GM21515 (cell line): ENCODE results near the gene RNF225.
"Not testable (repeated sequence)": the region's sequence is repeated elsewhere in the genome, so short reads cannot be mapped to it uniquely, and the experiment has no call there.

ENCODE experiments used
- ATAC-seq: cut with Tn5 transposase; IDR thresholded peaks from one replicate; pipeline ENCODE4 v1.9.1; 2021; ENCODE audit not compliant: unreplicated experiment

Gene RNF225

DNA sequence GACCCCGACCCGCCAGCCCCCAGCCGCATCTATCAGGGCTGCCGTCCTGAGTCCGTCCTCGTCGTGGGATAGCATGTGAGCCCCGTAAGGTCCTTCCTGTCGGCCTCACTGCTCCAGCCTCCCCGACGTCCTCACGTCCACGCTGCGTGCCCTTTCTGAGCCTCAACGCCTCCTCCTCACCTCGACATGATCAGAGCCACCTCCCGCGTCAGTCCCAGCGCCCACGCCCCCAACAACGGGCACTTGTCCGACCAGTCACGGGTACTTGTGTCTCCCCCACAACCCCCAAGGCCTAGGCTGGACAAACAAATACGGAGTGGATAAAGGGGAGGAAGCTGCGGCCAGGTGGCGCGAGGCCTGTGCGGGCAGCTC, 33.6 kb upstream of the RNF225 start:
- peak; percentile 21 for ATAC-seq

DNA sequence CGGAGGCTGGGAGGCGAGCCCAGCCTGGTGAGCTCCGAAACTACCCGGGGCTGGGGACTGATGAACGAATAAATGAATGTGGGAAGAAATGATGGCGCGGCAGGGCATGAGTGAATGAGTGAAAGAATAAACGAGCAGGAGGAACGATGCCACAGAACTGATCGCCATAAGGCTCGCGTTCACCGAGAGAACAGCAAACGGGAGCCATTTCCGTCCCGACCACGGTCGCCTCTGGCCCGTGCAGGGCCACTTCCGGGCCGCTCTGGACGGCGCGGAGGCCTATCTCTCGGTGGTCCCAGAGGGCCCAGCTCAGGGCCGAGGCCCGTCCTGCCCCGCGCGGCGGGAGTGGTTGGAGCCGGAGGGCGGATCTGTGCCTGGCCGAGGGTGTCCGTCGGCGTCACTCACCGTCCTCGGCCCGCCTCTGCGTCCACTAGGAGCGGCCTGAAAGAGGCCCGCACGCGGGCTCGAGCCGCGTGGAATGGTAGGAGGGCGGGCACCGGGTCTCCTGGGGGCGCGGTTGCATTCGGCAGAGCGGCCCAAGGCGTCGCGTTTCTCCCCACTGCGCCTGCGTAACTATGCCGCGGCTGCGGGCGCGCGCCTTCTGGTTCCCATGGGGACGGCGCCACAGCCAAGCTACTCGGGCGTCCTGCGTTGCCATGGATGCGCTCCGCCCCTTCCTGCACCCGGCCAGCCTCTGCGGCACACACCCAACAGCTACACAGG, 33.0 kb upstream of the RNF225 start, which contains the start of gene ZNF497:
ZNF497 (minus strand) TSS at position 480 of the 723 bp plus-strand sequence. CDS start 5,116 bp downstream, outside the sequence.
- peak; percentile 86 for ATAC-seq

DNA sequence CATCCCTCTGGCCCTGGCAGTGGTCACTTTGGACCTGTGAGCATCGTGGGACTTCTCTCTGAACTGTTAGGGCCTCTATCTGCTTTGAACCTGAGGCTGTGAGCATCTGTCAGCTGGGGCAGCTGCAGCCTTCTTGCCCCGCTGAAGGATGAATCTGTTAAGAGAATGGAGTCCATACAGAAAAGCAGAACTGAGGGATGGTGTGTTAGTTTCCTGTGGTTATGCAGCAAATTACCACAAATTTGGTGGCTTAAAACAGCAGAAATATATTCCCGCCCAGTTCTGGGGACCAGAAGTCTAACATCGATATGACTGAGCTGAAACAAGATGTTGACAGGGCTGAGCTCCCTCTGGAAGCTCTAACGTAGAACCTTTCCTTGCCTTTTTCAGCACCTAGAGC, 31.3 kb upstream of the RNF225 start:
- ATAC-seq, result no peak

DNA sequence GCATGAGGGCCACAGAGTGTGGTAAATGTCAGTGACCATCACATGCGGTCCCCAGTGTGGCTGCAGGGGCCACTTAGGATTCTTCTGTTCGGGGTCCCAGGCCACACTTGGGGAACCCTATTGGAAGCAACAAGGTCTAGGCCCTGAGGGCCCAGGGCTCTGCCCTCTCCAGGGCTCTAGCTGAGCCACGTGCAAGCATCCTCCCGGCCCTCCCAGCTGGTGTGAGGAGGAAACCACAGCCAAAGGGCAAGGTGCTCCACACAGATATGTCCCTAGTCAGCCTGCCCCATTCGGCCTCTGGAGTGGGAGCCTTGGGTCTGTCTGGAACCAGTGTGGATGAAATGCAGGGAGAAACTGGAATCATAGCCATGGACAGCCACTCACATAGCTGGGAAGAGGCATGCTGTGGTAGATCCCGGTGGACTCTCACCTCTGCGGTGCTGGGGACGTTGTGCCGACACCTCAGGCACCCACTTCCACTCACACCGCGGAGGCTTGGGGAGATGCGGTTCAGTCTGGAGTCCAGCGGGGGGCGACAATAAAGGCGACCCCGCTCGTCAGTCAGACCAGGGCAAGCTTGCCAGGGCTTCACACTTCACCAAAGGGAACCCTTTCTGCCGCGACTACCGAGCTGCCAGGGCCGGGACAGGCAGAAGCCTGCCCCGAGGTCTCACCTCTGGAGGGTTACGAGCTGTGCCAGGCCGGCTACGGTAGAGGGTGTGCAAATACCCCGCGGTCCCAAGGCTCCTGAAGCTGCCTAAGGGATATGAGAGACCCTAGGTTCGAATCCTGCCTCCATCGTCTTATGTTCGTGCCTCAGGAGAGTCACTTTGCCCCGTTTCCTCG, 28.6 kb upstream of the RNF225 start:
- ATAC-seq, result no peak

DNA sequence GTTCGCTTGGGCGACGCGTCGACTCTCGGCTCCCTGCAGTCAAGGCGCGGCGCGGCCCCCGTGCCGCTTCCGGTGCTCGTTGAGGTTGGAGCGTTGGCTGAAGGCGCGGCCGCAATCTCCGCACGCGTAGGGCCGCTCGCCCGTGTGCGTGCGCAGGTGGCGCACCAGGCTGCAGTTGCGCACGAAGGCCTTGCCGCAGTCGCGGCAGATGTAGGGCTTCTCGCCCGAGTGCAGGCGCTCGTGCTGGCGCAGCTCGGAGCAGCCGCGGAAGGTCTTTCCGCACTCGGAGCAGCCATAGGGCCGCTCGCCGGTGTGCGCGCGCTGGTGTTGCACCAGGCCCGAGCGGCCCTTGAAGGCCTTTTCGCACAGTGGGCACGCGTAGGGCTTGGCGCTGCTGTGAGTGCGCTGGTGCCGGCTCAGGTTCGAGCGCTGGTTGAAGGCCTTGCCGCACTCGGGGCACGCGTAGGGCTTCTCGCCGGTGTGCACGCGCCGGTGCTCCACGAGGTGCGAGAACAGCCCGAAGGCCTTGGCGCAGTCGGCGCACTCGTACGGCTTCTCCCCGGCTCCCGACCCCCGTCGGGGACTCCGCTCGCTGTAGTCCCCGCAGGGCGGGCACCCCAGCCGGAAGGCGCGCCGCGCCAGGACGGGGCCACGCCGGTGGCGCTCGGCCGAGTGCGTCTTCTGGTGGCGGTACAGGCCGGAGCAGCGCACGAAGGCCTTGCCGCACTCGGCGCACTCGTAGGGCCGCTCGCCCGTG, 27.6 kb upstream of the RNF225 start:
- no peak for ATAC-seq

DNA sequence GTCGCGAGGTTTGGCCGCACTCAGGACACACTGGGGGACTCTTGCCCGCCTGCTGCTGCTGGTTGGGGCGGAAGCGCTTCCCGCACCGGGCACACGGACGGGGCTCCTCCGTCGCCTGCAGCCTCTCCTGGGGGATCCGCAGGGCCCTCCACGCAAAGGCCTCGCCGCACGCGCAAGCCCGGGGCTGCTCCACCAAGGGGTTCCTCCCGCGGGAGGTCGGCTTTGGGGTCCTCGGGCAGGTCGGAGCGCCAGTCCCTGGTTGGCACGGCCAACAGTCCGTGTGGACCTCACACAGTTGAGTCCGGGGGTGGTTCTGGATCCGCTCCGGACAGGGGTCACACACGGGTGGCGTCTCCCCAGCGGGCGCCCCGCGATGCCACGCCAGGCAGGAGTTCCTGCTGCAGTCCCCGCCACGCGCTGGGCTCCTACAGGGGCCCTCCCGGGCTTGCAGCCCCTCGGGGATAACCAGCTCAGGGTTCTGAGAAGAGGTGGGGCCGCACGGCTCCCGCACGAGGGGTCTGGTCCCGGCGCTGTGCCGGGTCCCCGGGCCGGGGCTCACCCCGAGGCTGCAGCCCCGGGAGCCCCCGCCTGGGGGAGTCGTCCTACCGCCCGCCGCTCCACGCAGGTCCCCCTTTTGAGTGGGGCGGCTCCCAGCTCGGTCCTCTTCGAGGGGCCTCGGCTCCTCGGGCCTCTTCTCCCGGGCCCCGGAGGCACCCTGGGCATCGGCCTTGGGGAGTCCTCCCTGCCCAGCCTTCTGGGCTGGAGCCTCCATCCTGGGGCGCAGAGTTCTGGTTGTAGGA, 26.7 kb upstream of the RNF225 start:
- no peak for ATAC-seq

DNA sequence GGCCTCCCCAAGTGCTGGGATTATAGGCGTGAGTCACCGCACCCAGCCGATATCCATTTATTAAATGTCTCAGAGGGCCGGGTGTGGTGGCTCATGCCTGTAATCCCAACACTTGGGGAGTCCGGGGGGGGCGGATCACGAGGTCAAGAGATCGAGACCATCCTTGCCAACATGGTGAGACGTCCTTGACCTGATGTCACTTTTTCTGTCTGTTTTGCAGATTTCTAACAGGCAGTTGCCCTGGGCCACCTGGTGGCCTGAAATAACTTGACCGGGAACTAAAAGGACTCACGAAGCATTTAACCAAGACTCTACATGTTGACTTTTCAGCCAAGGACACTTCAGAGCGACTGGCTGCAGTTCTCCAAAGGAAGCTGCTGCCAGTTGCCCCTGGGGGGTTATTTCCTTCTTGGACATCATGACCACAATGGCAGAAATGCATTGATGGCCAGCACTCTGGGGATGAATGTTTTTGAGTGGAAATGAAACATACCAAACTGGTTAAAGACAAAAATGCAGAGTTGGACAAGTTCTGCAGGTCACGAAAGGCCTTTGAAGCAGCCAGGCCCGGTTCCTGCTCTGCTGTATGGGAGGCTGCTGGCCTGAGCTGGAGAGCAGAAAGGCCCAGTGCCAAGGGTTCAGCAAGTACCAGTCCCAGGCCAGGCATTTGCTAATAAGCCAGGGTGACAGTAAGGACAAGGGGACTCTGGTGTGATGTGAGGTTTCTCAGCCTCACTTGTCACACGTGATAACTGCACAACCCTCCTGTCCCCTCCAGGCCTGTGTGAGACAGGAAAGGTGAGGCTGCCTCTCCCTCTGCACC, 22.9 kb upstream of the RNF225 start:
- ATAC-seq, result no peak

DNA sequence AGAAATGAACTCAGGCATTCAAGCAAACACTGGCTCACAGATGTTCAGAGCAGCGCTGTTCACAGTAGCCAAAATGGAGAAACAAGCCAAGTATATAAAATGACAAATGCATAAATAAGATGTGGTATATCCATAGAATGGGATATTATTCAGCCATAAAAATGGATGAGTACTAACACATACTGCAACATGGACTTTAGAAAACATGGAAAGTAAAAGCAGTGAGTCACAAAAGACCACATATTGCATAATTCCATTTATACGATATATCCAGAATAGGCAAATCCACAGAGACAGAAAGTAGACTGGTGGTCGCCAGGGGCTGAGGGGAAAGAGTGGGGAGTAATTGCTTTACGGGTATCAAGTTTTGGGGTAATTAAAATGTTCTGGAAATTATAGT, 21.3 kb upstream of the RNF225 start:
- no peak for ATAC-seq

DNA sequence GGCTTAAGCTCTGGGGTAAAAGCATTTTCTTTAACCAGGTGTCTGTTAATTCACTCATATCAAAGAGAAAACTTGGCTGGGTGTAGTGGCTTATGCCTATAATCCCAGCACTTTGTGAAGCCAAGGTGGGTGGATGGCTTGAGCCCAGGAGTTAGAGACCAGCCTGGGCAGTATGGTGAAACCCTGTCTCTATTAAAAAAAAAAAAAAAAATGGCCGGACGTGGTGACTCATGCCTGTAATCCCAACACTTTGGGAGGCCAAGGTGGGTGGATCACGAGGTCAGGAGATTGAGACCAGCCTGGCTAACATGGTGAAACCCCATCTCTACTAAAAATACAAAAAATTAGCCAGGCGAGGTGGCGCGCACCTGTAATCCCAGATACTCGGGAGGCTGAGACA, 18.7 kb upstream of the RNF225 start:
- ATAC-seq, result not testable (repeated sequence)

DNA sequence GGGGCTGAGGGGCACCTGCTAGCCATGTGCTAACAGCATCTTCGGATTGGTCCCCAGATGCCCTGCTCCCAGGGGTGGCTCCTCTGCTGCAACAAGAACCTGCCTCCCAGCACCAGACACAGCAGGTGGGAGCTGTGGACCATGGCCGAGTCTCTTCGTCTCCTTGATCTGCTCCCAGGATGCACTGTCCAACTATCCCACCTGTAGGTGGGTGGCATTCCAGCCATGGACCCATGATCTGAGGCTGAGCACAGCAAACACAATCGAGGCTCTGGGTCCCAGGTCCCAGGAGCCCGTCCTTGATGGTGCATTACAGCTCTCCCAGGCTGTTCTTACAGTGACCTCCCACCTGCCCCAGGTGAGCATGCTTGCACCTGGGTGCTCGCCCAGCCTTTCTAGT, 16.2 kb upstream of the RNF225 start:
- no peak for ATAC-seq

DNA sequence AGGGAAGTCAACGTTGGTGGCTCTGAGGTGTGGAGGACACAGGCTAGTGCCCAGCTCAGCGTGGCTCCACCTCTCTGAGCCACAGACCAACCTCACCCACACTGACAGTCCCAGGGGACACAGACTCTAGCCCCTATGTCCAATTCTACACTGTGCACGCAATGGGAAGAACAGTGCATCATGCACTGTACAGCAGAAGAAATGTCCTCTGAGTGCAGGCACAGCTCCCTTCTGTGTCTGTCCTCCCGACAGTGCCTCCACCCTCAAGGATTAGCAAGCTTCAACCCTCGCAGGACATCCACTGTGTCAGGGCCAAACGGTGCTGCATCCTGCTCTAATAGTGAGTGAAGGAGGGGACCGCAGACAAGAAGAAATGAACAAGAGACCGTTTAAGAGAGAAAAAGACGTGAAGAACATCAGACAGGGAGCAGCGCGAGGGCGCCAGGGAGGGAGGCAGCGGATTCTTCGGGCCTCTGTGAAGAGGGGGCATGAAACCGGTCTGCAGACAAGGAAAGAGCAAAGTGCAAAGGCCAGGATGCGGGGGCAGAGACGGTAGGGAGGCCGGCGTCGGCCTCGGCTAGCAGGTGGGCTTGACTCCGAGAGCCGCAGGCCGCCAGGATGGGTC, 15.3 kb upstream of the RNF225 start:
- ATAC-seq, result no peak

DNA sequence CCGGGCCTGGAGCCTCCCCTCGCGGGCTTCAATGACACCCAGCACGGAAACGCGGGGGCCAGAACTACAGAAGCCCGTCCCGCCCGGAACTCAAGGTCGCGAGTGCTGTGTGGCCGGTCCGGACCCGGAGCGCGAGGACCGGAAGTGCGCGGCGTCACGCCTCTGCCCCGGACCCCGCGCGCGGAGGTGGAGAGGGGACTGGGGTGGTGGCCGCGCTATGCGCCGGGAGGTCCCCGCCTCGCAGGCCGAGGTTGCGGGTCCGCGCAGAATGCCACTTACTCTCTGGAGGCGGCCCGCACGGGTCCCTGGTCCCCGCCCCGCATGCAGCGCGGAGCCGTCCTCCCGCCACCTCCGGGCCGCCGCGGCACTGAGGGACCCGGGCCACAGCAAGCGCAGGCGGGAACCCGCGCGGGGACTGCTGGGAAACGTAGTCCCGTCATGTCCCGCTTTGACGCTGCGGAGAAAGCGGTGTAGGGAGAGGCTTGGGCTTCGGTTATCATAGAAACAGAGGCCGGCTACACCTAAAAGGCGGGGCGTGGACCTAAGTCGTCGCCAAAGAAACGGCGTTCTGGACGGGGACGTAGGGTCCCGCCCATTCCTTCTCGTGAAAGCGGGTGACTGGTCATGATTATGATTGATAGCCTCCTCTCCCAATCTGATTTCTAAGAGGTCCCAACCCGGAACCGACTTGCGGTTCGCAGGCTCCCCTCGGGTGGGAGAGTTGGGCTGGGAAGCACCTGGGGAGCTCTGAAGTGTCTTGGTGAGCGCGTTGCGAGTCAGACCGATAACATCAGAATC, 14.6 kb upstream of the RNF225 start, which contains the start of gene ZNF837:
ZNF837 (minus strand) TSS at position 369 of the 798 bp plus-strand sequence. CDS start 11,698 bp downstream, outside the sequence.
- peak; percentile 72 for ATAC-seq

DNA sequence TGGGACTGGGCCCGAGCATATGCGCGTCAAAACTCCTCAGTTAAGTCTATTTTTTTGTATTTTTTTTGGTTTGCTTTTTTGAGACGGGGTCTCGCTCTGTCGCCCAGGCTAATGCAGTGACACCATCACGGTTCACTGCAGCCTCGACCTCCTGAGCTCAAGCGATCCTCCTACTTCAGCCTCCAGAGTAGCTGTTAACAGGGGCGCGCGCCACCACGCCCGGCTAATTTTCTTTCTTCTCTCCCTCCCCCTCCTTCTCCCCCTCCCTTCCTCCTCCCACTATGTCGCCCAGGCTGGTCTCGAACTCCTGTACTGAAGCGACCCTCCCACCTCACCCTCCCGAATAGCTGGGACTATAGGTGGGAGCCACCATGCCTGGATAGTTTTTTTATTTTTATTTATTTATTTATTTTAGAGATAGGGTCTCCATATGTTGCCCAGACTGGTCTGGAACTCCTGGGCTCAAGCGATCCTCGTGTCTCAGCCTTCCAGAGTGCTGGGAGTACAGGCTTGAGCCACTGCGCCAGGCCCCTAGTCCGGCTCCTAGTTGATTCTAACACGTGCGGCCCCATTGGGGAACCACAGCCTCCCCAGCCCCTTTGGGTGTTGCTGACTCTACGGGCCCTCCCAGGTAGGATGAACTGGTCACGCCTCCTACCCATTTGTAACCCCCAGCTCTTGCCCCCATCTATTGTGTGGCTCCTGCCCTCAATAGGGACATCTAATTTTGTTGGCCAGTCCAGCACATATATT, 13.8 kb upstream of the RNF225 start:
- no peak for ATAC-seq

DNA sequence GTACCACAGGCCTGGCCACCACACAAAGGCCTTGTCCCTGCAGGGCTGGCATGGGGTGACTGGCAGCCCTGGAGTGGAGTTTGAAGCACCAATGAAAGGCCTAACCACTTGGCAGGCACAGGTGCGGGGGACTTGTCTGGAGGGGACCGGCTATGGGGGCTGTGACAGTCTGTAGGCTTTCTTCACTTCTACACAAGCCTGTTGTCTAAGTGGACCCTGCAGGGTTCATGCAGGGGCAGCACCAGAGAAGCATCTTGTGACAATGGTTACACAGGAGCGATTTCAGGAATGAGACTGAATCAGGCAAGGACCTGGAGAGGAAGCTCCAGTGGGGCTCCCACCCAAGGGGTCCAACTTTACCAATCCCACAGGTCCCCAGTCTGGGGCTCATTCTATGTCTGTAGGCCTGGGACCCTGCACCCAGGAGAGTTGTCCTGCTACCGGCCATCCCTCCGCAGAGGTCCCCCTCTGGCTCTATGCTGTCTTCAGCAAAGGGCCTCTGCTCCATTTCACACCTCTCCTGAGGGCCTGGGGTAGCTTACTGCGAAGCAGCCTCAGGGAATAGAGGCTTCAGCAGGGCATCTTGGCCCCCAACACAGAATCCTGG, 12.4 kb upstream of the RNF225 start:
- ATAC-seq, result no peak

DNA sequence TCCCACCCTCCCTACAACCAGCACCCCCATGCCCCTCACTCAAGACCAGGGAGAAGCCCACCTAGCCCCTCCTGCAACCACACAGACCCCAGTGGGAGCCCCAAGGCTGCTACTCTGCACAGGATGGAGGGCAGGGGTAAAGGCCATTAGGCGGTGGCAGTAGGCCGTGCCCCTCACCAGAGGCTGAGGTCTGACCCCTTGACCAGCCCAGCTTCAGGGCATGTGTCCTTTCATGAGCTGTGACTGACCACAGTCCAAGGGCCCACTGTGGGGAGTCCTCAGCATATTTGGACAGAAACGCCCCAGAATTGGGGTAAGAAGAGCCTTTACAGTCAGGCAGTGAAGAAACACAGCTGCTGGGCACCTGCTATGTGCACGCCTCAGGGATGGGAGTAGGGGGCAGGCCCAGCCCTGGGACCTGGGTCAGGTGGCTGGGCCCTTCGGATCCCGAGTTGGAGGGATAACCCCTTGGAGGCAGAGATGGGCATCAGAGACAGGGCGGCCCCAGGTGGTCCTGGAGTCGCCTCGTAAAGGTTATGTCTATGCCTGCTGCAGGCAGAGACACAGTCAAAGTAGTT, 10.1 kb upstream of the RNF225 start:
- ATAC-seq, result no peak

DNA sequence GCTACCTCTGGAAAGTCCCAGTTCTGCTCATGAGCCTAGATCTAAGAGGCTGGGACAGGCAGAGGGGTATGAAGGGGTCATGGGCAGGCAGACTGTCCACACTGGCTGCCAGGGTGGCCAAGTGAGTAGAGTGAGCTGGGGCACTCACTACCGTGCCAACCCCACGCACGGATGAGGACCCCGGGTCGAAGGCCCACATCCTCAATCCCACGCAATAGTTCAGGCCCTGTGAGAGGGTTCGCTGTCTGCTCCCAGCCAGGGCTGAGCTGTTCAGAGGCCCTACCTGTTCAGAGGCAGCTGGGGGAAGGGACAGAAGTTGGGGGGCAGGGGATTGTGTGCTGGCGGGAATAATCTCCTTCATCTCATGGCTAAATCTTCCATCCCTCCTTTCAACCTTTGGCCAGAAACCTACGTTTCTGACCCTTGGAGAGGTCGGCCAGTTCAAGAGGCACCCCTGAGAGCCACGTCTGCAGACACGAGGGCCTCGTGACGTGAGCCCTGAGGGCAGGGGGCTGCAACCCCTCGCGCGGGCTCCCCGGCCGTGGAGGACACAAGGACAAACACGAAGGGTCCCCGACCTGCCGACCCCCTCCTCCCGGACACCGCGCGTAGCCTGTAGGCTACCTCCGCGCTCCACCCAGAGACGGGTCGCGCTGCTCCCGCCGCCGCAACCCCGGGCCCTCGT, 9.4 kb upstream of the RNF225 start:
- ATAC-seq, result peak; percentile 15
